ENCODE measurements around the gene KCND2.

KCND2 gene

DNA sequence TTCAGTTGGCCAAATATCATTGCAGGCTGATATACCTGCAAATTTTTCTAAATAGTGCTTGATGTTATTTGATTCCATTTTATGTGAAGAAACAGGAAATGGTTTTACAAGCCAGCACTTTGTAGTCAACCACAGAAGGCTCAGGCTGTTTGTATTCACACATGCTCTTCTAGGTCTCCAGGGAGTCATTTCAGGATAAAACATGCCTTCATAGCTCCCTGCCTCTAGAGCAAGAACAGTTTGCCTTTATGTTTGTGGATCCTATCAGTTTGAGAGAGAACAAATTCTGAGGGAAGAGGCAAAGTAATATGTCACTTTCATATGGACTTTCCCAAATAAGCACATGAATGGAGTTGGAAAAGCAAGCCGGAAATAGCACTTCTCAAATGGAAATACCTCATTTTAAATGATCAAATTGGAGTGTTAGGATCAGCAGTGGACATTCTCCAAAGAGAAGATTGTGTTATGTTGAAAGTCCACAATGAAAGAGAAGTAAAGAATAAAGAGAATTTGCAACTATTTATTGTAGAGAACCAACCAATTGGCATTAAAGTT lies 277.6 kb downstream of the KCND2 start:
- ATAC-seq (ENCODE audit: insufficient read depth, low read depth) (peak; percentile 61; the same call in 1 of the 3 replicates), DNase-seq (no peak)
- peaks cover 5% of the 10 kb centered on the region; the same call in 1 of the 2 replicates for H3K4me1 ChIP-seq (ENCODE audit: insufficient read depth, low read length)
- H3K27me3 ChIP-seq (ENCODE audit: insufficient read depth, low read length, poor library complexity) = peaks cover 8% of the 10 kb centered on the region
- no peaks in the 10 kb centered on the region for H4K20me1 ChIP-seq (ENCODE audit: insufficient read depth, low read length)
- H3K9ac ChIP-seq (ENCODE audit: low read depth, low read length) = no peak overlapping the region
- H3K9me3 ChIP-seq (ENCODE audit: insufficient read depth, low read length, severe bottlenecking) = no peaks in the 10 kb centered on the region
- no peak for TF ChIP-seq EZH2 (IDR thresholded peaks at IDR 0.05; ENCODE audit: borderline replicate concordance, low read depth, low read length, severe bottlenecking)
- TF ChIP-seq, protein P1, sequence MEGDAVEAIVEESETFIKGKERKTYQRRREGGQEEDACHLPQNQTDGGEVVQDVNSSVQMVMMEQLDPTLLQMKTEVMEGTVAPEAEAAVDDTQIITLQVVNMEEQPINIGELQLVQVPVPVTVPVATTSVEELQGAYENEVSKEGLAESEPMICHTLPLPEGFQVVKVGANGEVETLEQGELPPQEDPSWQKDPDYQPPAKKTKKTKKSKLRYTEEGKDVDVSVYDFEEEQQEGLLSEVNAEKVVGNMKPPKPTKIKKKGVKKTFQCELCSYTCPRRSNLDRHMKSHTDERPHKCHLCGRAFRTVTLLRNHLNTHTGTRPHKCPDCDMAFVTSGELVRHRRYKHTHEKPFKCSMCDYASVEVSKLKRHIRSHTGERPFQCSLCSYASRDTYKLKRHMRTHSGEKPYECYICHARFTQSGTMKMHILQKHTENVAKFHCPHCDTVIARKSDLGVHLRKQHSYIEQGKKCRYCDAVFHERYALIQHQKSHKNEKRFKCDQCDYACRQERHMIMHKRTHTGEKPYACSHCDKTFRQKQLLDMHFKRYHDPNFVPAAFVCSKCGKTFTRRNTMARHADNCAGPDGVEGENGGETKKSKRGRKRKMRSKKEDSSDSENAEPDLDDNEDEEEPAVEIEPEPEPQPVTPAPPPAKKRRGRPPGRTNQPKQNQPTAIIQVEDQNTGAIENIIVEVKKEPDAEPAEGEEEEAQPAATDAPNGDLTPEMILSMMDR (IDR thresholded peaks at IDR 0.05; ENCODE audit: borderline replicate concordance, extremely low read depth, low read length, poor library complexity, severe bottlenecking) = no peak
- no peak overlapping the region for H3K4me2 ChIP-seq (ENCODE audit: insufficient read depth, low read length)
- no peaks in the 10 kb centered on the region for H3K36me3 ChIP-seq (ENCODE audit: insufficient read depth, low read length)
- no peak overlapping the region for H3K4me3 ChIP-seq (ENCODE audit: low read depth in 1 of 2, low read length in 2 of 2)
- no peak overlapping the region for H3K27ac ChIP-seq (ENCODE audit: low read length)
- no peak overlapping the region for H2AFZ ChIP-seq (ENCODE audit: low read depth, low read length)
- no peaks in the 10 kb centered on the region for H3K79me2 ChIP-seq (ENCODE audit: insufficient read depth, low read length)

DNA sequence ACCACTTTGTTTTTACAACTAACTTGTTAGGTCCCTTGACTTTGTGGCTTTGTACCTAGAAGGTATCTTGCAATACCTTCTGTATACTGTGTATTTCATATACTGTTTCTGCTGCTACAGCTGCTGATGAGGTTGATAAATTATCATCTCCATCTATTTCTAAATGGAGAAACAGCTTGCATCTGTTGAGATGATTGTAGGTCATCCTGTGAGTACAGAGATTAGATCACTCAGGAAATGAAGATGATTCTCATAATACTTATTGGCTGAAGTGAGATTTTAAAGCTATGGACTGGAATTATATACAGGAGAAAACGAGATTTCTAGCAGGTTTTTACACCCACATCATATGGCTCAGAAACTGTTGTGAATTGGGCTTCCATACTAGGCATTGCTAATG lies 280.5 kb downstream of the KCND2 start:
- Histone ChIP-seq H3K27me3 (ENCODE audit: insufficient read depth, low read length, poor library complexity) (peaks cover 6% of the 10 kb centered on the region), H4K20me1 (ENCODE audit: insufficient read depth, low read length) (no peaks in the 10 kb centered on the region), H3K9ac (ENCODE audit: low read depth, low read length) (no peak overlapping the region), H3K36me3 (ENCODE audit: insufficient read depth, low read length) (no peaks in the 10 kb centered on the region), H3K4me1 (ENCODE audit: insufficient read depth, low read length) (peaks cover 5% of the 10 kb centered on the region; the same call in 1 of the 2 replicates), H3K4me3 (ENCODE audit: low read depth in 1 of 2, low read length in 2 of 2) (no peak overlapping the region), H3K4me2 (ENCODE audit: insufficient read depth, low read length) (no peak overlapping the region), H3K27ac (ENCODE audit: low read length) (no peak overlapping the region), H2AFZ (ENCODE audit: low read depth, low read length) (no peak overlapping the region), H3K9me3 (ENCODE audit: insufficient read depth, low read length, severe bottlenecking) (no peaks in the 10 kb centered on the region), H3K79me2 (ENCODE audit: insufficient read depth, low read length) (no peaks in the 10 kb centered on the region)
- TF ChIP-seq, protein P1 (IDR thresholded peaks at IDR 0.05; ENCODE audit: borderline replicate concordance, extremely low read depth, low read length, poor library complexity, severe bottlenecking) = no peak
- no peak for TF ChIP-seq EZH2 (IDR thresholded peaks at IDR 0.05; ENCODE audit: borderline replicate concordance, low read depth, low read length, severe bottlenecking)
- no peak for DNase-seq
- no peak for ATAC-seq (ENCODE audit: insufficient read depth, low read depth)

DNA sequence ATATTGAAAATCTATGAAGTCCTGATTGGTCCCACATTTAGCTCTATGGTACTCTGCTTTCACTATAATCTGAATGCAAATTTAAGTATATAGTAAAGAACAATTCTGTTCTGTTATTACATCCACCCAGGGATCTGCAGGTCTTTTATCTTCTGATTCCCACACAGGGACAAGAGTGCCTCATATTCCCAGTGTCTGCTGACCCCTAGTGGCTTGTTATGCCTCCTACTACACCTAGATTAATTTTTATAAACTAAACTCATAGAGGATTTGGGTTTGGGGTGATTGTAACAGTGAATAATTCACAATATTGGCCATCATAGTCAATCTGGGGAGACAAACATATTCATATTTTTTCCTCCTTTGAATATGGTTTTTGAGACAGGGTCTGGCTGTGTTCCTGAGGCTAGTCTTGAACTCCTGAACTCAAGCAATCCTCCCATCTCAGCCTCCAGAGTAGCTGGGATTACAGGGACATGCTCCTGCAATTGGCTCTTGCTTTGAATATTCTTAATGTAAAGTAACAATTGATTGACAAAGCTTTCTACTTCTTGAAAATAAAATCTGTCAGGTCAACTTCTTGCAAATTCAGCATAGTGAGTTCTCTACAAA lies 282.1 kb downstream of the KCND2 start:
- ATAC-seq (ENCODE audit: insufficient read depth, low read depth) = peak; percentile 77
- H3K36me3 ChIP-seq (ENCODE audit: insufficient read depth, low read length) = no peaks in the 10 kb centered on the region
- no peak overlapping the region for H3K4me2 ChIP-seq (ENCODE audit: insufficient read depth, low read length)
- no peaks in the 10 kb centered on the region for H3K79me2 ChIP-seq (ENCODE audit: insufficient read depth, low read length)
- H3K4me3 ChIP-seq (ENCODE audit: low read depth in 1 of 2, low read length in 2 of 2) = no peak overlapping the region
- no peaks in the 10 kb centered on the region for H3K9me3 ChIP-seq (ENCODE audit: insufficient read depth, low read length, severe bottlenecking)
- H3K27me3 ChIP-seq (ENCODE audit: insufficient read depth, low read length, poor library complexity) = peaks cover 5% of the 10 kb centered on the region
- peaks cover 5% of the 10 kb centered on the region; the same call in 1 of the 2 replicates for H3K4me1 ChIP-seq (ENCODE audit: insufficient read depth, low read length)
- no peak for TF ChIP-seq EZH2 (IDR thresholded peaks at IDR 0.05; ENCODE audit: borderline replicate concordance, low read depth, low read length, severe bottlenecking)
- TF ChIP-seq, protein P1 (IDR thresholded peaks at IDR 0.05; ENCODE audit: borderline replicate concordance, extremely low read depth, low read length, poor library complexity, severe bottlenecking) = peak; percentile 66
- H3K9ac ChIP-seq (ENCODE audit: low read depth, low read length) = no peak overlapping the region
- no peaks in the 10 kb centered on the region for H4K20me1 ChIP-seq (ENCODE audit: insufficient read depth, low read length)
- H2AFZ ChIP-seq (ENCODE audit: low read depth, low read length) = no peak overlapping the region
- peak; percentile 27 for DNase-seq
- no peak overlapping the region for H3K27ac ChIP-seq (ENCODE audit: low read length)

Data from DND-41 (cell line).